GM21619 (cell line): ENCODE measurements around the gene PHKB.
"Not testable (repeated sequence)": the region's sequence is repeated elsewhere in the genome, so short reads cannot be mapped to it uniquely, and the experiment has no call there.

Experiments used
- ATAC-seq: cut with Tn5 transposase; IDR thresholded peaks from one replicate; pipeline ENCODE4 v1.9.1; 2021; ENCODE audit not compliant: unreplicated experiment

PHKB gene

DNA sequence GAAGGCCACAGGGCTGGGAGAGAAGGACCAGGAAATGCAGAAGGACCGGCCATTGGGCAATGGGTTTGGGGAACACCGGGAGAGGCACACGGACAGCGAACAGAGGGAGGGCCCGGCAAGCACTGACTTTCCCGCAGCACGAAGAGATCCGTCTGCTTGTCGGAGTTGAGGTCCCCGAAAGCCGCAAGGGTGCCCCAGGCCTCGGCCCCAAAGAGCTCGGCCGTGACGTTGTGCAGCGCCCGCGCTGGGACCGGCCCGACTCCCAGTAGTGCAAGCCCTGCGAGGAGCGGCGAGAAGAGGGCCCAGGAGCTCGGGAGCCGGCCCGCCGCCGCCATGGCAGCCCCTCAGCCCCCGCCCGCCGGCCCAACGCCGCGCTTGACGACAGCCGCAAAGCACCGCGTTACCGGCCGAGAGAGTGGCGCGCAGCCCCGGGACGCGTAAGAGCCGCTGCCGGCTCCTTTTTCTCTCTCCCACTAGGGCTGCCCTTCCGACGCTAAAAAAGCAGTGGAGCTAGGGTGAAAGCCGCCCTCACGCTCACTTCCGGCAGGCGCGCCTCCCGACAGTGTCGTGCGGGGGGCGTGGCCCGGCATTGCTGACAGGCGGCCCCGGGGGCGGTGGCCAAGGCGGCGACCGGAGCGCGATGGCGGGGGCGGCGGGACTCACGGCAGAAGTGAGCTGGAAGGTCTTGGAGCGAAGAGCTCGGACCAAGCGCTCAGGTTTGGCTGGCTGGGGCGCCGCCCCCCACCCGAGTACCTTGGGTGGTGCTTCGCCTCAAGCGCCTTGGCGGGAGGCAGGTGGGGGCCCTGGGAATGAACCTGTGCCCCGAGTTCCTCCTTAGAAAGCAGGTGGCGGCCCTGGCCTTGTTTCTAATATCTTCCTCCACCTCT, at the start of gene PHKB, which contains the start of gene ITFG1:
Gene PHKB, plus strand, starts transcription at position 621 of the 887 bp plus-strand sequence. Its CDS starts 20 bp downstream, at position 641.
Gene ITFG1, minus strand, starts transcription at position 353 of the 887 bp plus-strand sequence. Its CDS starts 18 bp downstream, at position 335.
- peak; percentile 71 for ATAC-seq

DNA sequence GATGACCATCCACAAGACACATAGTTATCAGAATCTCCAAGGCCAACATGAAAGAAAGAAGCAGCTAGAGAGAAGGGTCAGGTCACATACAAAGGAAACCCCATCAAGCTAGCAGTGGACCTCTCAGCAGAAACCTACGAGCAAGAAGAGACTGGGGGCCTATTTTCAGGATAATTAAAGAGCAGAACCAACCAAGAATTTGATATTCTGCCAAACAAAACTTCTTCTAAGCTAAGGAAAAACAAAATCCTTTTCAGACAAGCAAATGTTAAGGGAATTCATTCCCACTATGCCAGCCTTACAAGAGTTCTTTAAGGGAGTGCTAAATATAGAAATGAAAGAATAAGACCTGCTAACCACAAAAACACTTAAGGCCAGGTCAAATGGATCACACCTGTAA, 48.1 kb upstream of the PHKB start:
- no peak for ATAC-seq

DNA sequence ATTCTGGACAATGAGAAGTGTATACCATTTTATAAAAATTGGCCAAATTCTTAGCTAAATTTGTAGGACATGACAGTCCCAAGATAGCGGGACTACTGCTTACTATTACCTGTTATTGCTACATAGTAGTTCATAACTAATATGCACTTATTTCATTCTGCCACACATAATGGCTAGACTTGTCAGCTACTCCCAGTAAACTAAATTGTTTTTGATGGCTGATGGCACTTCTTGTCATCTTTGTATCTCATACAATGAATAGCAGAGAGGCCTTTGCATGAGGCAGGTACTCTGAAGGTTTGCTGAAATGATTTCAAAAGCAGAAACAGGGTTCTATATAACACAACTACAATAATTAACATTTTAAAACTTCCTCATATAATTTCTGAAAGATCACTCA, 44.3 kb upstream of the PHKB start:
- ATAC-seq = no peak

DNA sequence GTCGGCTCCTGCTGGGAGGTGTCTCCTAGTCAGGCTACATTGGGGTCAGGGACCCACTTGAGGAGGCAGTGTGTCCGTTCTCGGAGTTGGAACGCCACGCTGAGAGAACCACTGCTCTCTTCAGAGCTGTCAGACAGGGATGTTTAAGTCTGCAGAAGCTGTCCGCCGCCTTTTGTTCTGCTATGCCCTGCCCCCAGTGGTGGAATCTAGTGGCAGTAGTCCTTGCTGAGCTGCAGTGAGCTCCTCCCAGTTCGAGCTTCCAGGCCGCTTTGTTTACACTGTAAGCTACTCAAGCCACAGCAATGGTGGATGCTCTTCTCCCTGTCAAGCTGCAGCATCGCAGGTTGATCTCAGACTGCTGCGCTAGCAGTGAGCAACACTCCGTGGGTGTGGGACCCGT, 36.3 kb upstream of the PHKB start:
- no peak for ATAC-seq

DNA sequence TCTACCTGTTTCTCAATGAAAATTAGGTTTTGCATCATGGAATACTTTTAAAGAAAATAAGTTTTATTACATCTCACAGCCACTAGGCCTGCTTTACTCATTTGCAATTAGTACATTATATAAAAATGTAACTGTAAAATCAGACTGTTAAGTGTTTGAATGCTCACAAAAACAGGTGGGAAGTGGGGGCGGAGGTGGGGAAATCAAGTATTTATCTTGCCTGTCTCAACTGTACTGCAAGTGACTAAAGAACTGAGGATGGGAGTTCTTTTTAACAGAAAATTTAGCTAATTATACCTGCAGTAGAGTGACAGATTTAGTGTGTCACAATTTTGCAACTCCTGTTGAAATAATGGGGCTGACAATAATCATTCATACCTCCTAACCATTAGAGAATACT, 34.3 kb upstream of the PHKB start:
- no peak for ATAC-seq

DNA sequence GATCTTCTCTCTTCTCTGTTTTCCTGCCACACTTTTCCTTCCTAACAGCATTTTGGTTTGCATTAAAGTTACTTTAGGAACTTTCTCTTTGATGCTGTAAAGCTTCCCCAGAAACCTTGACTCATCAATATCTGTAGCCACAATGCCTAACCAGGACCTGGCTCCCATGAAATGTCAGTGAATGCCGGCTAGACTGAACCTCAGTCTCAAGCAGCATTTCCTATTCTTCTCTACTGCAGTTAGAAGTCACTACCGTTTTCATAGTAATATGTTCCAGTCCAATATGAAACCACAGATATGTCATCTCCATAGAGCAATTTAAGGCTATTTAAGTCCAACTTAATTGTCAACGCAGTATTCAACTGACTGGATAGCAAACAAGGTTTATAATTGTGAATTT, 29.2 kb upstream of the PHKB start:
- ATAC-seq = no peak

DNA sequence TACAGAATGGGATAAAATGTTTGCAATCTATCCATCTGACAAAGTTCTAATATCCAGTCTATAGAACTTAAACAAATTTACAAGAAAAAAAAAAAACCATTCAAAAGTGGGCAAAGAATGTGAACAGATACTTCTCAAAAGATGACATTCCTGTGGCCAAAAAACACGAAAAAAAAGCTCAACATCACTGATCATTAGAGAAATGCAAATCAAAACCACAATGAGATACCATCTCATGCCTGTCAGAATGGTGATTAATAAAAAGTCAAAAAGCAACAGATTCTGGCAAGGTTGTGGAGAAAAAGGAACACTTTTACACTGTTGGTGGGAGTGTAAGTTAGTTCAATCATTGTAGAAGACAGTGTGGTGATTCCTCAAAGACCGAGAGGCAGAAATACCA, 26.9 kb upstream of the PHKB start:
- not testable (repeated sequence) for ATAC-seq

DNA sequence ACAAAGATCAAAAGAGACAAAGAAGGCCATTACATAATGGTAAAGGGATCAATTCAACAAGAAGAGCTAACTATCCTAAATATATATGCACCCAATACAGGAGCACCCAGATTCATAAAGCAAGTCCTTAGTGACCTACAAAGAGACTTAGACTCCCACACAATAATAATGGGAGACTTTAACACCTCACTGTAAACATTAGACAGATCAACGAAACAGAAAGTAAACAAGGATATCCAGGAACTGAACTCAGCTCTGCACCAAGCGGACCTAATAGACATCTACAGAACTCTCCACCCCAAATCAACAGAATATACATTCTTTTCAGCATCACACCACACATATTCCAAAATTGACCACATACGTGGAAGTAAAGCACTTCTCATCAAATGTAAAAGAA, 21.1 kb upstream of the PHKB start:
- not testable (repeated sequence) for ATAC-seq

DNA sequence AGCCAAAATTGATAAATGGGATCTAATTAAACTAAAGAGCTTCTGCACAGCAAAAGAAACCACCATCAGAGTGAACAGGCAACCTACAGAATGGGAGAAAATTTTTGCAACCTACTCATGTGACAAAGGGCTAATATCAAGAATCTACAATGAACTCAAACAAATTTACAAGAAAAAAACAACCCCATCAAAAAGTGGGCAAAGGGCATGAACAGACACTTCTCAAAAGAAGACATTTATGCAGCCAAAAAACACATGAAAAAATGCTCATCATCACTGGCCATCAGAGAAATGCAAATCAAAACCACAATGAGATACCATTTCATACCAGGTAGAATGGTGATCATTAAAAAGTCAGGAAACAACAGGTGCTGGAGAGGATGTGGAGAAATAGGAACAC, 18.2 kb upstream of the PHKB start:
- ATAC-seq = not testable (repeated sequence)

DNA sequence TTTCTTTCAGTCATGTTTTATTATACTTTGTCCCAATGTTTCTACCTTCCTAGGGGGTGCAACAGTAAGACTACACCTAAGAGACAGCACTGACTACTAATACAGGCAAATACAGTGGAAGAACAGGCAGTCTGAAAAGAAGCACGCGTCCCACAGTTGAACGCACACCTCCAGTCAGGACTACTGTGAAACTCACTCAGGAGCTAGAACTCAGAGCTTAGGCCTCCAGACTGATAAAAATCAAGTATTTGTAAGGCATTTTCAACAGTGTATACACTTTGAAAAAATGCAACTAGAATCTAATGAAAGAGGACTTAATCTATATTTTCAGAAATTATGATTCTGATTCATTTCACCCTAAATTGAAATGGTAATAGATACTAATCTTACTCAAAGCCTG, 14.7 kb upstream of the PHKB start:
- ATAC-seq = no peak

DNA sequence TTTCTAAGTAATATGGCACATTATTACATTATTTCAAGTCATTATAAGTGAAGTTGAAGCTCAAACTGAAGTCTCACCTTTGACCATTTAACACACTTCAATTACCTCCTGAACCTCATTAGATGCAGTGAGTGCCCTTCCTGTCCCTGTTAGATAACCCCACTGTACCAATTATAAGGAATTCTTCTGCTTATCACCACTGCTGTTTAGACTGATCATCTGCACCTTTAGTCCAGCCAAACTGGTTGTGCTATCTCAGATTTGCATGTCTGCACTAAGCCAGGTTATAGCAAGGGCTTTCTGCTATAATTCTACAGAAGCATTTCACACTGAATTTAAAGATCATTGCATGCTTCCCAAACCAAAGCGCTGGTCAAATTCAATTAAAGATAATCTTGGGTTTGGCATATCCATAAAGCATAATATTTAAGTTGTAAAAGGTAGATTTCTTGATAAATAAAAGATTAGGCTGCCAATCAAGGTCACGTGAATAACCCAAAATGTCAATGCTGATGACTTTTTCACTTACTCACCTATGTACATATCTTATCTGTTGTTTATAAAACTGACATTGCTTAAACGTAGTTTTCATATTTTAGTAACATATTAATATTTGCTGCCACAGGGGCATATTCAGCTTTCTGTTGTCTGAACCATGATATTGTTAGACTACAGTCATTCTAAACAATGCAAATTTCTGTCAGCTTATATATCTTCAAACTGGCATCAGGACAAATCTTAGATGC, 12.1 kb upstream of the PHKB start:
- no peak for ATAC-seq

DNA sequence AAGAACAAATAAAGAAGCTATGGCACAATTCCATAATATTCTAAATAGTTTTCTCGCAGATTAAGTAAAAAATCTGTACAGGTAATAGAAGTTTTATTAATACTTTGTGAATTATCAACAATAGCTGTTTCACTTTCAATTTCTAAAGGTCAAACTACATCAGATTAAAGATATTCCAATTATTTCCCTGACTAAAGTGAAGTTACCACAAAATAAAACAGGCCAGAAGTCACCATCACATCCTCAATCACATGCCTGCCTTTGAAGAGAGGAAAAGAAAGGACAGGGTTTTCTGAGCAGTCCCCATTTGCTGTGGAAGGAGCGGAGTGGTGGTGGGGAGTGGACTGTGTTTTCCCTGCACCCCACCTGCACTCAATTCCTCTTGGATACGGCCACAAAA, 11.3 kb upstream of the PHKB start:
- ATAC-seq = no peak

DNA sequence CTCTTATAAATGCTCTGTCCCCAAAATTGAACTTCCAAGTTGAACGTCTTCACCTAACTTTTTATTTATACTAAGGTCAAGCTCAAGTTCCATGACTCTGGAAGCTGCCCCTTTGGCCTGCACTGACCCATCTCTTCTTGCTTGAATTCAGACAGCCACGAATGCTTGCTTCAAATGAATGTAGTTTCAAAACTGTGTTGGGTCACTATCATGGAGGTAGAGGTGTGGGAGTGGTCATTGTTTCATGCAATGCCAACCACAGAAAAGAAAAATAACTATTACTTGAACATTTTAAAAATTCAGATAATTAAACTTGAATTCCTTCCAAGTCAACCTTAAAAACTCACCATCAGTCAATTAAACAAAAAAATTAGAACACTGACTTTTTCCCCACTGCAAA, 2.8 kb upstream of the PHKB start:
- ATAC-seq = no peak

DNA sequence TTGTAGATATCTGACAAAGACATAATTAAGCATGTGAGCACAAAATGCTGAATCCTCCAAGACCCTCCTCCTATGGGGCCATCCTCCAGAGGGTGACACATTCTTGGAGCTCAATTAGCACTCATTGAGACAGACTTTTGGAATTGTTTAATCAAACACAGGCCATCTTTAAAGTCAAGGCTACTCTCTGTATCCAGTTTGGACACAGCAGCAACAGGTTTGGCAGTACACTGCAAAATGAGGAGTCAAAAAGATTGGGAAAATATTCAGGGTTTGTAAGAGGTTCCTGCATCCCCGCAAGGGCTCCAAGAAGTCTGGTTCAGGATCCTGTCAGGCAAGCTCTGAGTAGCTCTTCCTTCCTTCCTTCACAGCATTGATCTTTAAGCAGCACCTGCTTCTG, 1.5 kb upstream of the PHKB start:
- ATAC-seq = no peak

DNA sequence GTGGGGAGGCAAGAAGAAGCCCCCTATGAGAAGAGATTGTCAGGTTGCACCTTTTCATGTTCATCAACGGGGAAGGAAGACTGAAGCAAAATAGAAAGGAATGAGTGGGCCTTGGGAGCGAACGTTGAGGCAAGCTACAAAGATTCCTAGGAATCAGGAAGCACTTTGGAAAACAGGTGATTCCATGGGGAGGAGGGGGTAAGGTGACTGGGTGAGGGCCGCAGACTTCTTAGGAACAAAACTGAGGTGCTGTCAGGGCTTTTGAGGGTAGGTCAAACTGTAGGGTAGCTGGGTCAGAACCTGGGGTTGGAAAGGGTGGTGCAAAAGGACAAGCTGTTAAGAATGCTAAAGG, 796 bp upstream of the PHKB start:
- ATAC-seq = no peak

DNA sequence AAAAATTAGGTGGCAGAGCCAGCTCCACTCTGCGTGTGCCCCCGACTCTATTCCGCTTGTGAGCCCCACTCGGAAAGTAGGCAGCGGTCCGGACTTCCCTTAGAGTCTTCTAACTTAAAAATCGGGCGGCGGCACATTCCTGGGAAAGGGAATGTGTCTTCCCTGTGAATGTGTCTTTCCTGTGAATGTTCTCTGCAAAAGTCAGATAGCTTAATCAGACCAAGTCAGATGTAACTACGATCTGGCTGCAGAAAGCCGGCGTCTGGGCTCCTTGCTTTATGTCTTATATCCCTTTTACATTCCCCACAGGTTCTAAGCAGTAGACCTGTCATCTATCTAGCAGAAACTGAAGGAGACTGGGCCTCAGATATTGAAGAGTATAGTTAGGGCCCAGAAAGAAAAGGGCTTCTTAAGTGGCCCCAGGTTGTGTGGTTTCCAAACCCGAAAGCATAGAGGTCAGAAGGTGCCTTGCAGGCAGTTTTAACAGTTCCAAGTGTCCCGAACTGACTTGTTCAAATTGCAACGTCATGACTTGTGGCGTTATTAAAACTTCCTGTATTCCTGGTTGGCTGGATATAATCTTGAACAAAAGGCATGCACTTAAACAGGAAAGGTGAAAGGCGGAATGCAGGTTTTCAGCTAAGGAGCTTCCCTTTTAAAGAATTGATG, 601 bp downstream of the PHKB start:
- peak; percentile 15 for ATAC-seq

DNA sequence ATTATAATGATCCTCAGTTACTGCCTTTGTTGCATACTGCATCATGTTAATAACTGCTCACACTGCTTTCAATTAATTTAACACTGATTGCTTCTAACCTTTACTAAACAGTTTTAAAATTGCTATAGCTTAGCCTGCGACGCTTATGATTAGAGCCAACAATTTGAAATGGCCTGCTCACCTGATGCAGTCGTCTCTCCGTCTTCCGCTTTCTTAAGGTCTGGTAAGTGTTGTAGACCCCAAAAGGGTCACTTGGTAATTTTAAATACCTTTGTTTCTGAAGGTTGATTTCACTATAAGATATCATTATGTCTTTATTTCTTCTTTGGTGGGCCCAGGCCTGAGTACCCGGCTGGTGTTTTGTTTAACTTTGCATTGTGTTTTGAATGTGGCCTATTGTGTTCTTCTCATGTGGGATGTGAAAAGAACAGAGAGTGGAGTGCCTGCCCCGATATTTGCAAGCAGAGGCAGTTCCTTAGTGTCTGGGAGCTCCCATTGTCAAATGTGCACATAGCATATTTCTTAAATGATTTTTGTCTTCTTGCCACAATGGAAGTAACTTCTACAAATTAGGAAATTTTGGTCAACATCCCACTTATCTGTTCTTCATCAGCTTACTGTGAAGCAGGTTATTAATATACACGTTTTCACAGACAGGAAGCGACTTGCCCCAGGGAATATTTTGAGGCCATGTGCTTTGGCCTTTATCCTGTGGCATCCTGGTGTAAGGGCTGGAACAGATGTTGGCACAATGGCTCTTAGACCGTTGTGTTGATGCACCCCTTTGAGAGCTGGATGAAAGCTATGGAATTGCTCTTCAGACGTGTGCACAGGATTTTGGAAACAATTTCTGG, 2.9 kb downstream of the PHKB start:
- ATAC-seq = no peak

DNA sequence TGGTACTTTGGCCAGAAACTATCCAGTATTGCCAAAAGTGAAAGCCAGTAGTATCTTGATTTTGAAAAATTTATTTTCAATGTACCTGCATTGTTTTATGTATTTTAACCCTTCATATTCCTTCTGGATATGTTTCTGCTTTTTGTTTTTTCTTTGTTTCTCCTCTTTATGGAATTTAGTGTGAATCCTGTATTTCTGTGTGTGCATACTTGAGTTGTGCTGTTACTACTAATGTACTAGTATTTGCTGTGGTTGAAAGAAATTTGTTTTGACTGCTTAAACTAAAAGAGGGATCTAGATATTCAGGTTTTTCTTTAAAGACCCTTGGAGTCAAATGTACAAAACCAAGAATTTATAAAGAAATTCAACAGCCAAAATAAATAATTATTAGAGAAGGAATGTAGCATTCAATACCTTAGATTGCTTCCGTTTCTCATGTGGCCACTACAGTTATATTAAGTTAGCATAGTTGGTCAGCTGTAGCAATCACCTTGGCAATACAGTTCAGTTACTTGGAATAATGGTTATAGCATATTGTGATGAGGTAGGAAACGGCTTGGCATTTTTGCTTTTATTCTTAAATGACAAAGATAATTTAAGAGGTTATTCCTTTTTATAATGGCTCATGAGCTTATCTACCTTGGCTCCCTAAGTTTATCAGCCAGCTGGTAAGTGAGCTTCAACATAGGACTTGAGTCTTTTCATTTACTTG, 4.9 kb downstream of the PHKB start:
- no peak for ATAC-seq

DNA sequence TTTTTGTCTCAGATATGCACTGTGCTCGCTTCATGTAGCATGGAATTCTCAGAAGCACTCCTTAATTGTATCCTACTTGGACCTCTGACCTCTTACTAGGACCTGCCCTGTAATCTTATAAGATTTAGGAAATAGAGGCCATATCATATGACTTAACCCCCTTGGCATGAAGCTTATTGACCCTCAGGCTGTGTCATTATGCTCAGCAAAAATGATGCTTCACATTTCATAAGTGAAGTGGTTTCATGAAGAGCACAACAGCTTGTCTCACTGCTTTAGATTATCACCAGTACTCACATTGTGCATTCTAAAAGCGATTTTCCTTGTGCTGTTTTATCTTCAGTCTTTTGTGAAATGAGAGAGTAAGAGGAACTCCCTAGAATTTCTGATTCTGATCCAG, 6.4 kb downstream of the PHKB start:
- no peak for ATAC-seq

DNA sequence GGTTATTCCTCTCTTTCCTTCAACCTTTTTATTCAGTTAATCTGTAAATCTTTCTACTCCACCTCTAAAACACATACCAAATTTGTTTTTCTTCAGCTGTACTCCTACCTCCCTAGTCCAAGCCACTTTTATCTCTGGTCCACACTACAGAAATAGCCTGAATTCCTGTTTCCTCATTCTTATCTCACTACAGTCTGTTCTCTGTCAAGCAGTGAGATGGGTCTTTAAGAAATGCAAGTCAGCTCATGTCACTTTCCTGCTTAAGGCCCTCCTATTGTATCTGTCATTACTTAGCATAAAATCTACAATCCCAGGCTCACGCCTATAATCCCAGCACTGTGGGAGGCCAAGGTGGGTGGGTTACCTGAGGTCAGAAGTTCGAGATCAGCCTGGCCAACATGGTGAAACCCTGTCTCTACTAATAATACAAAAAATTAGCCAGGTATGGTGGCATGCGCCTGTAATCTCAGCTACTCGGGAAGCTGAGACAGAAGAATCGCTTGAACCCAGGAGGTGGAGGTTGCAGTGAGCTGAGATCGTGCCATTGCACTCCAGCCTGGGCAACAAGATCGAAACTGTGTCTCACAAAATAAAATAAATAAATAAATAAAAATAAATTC, 7.0 kb downstream of the PHKB start:
- not testable (repeated sequence) for ATAC-seq
